ENCODE data around the gene CDT1.

GRCh38 chr16:88855736-88856121, 52.1 kb downstream of the CDT1 start:
- TF ChIP-seq, protein P1, sequence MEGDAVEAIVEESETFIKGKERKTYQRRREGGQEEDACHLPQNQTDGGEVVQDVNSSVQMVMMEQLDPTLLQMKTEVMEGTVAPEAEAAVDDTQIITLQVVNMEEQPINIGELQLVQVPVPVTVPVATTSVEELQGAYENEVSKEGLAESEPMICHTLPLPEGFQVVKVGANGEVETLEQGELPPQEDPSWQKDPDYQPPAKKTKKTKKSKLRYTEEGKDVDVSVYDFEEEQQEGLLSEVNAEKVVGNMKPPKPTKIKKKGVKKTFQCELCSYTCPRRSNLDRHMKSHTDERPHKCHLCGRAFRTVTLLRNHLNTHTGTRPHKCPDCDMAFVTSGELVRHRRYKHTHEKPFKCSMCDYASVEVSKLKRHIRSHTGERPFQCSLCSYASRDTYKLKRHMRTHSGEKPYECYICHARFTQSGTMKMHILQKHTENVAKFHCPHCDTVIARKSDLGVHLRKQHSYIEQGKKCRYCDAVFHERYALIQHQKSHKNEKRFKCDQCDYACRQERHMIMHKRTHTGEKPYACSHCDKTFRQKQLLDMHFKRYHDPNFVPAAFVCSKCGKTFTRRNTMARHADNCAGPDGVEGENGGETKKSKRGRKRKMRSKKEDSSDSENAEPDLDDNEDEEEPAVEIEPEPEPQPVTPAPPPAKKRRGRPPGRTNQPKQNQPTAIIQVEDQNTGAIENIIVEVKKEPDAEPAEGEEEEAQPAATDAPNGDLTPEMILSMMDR (IDR thresholded peaks at IDR 0.05; ENCODE audit: insufficient read depth, low read length, poor library complexity, severe bottlenecking): no peak
- TF ChIP-seq EZH2phosphoT487 (conservative IDR thresholded peaks at IDR 0.05; ENCODE audit: low read length): no peak
